ENCODE results near the gene MTRF1. TPM values are rescaled to one million over a fixed set of nuclear protein-coding genes. Genes with fewer than 3 reads are reported as not detected.

MTRF1 gene
- polyA plus RNA-seq, 3 donors from 2014 or later = 5.4 to 8.3 (median 7.3) TPM

Other genes with a start within 250 kb of the MTRF1 start
- 100 to 1,000 TPM in 1 of 3 donors, 10 to 100 TPM in 2; 76.8 to 128 (median 92.9) TPM for gene ELF1, start 244.3 kb downstream of the MTRF1 start, polyA plus RNA-seq
- 1 to 10 TPM; 3.6 to 5.4 (median 4.4) TPM for gene WBP4, start 202.1 kb downstream of the MTRF1 start, polyA plus RNA-seq
- 1 to 10 TPM; 1.7 to 9.0 (median 2.3) TPM for gene KBTBD6, start 130.8 kb downstream of the MTRF1 start, polyA plus RNA-seq
- gene KBTBD7, start 69.0 kb downstream of the MTRF1 start, polyA plus RNA-seq = 10 to 100 TPM in 1 of 3 donors, 1 to 10 TPM in 2; 5.1 to 14.8 (median 7.0) TPM
- 10 to 100 TPM in 2 of 3 donors, 1 to 10 TPM in 1; 9.0 to 17.1 (median 10.7) TPM for gene NAA16, start 47.7 kb upstream of the MTRF1 start, polyA plus RNA-seq
- 1 to 10 TPM; 4.5 to 8.5 (median 7.7) TPM for gene RGCC, start 194.0 kb upstream of the MTRF1 start, polyA plus RNA-seq

All from immature natural killer cell (primary cell).